Breast epithelium (tissue), 3 donors: ENCODE measurements around the gene MACROD2.

Experiments used
- POLR2A ChIP-seq: fragments of 450-650 bp; IDR thresholded peaks from one replicate; pipeline ENCODE4 v1.6.1; 2016; ENCODE audit warnings: antibody characterized with exemption, mild to moderate bottlenecking, moderate library complexity
- POLR2AphosphoS5 ChIP-seq, 3 donors: sonication (generic); formaldehyde crosslinking; IDR thresholded peaks; one replicate each; pipeline ENCODE4 v1.6.1; 2017; ENCODE audit warnings: antibody characterized with exemption in 3 of 3
- TF ChIP-seq, protein P1 (sequence below), 3 donors: fragments of 450-650 bp; IDR thresholded peaks; one replicate each; pipeline ENCODE4 v1.5.1; 2016 to 2017; ENCODE audit warnings: antibody characterized with exemption in 3 of 3, mild to moderate bottlenecking in 3 of 3, moderate library complexity in 3 of 3

DNA sequence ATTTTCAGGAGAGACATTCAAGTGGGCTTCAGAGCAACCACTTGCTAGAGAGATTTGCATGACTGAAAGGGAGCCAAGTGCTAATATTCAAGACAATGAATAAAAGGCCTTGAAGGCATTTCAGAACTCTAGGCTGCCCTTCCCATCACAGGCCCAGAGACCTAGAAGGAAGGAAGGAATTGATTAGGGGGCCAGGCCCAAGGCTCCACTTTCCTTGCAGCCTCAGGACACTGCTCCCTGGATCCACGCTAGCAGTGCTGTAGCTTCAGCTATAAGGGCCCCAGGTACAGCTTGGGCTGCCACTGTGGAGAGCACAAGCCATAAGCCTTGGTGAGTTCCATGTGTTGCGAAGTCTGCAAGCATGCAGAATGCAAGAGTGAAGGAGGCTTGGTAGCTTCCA, 1074.0 kb downstream of the MACROD2 start:
- TF ChIP-seq, protein P1, sequence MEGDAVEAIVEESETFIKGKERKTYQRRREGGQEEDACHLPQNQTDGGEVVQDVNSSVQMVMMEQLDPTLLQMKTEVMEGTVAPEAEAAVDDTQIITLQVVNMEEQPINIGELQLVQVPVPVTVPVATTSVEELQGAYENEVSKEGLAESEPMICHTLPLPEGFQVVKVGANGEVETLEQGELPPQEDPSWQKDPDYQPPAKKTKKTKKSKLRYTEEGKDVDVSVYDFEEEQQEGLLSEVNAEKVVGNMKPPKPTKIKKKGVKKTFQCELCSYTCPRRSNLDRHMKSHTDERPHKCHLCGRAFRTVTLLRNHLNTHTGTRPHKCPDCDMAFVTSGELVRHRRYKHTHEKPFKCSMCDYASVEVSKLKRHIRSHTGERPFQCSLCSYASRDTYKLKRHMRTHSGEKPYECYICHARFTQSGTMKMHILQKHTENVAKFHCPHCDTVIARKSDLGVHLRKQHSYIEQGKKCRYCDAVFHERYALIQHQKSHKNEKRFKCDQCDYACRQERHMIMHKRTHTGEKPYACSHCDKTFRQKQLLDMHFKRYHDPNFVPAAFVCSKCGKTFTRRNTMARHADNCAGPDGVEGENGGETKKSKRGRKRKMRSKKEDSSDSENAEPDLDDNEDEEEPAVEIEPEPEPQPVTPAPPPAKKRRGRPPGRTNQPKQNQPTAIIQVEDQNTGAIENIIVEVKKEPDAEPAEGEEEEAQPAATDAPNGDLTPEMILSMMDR (IDR thresholded peaks at IDR 0.05): no peak
- TF ChIP-seq POLR2A: no peak
- no peak for TF ChIP-seq POLR2AphosphoS5 (IDR thresholded peaks at IDR 0.05)
